ENCODE measurements around the gene ATF7.

GRCh38 chr12:53513712-53514410 lies 112.3 kb downstream of the ATF7 start:
- TF ChIP-seq MAX (IDR thresholded peaks at IDR 0.05; ENCODE audit: low read depth, low read length) (no peak), POLR2A (IDR thresholded peaks at IDR 0.05; ENCODE audit: extremely low read depth, insufficient read length) (no peak), CTCF (IDR thresholded peaks at IDR 0.05; ENCODE audit: low read depth, low read length) (no peak)
